Stimulated activated CD4-positive, alpha-beta T cell treated with anti-CD3 and anti-CD28 coated beads, TNF-alpha, amount 100 ng/mL, for 1 hour (primary cell): Measurements from ENCODE around the gene CARD19.

ENCODE experiments used
- DNase-seq, 3 donors: peaks; one replicate each; pipeline ENCODE4 v3.0.0-alpha.2; 2020; ENCODE audit warnings: low read depth in 3 of 3, low spot score in 1 of 3

CARD19 gene

GRCh38 chr9:93117924-93118862, 22.2 kb downstream of the CARD19 start:
- DNase-seq = no peak

- DNase-seq = no peak
These were observed 23.1 kb downstream of the CARD19 start for GRCh38 chr9:93118863-93119702.

DNA sequence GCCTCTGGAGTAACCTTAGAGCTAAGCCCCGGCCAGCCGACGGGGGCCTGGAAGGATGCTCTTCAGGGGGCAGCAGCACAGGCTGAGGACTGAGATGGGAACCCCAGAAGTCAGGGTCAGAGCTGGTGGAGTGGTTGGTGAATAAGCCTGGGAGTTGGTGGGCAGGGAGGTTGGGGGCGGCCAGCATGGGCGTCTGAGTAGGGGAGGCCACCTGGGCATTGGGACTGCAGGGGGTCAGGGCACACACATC, 23.6 kb downstream of the CARD19 start:
- no peak for DNase-seq

- no peak for DNase-seq
These were observed 24.2 kb downstream of the CARD19 start for GRCh38 chr9:93119953-93120845.

DNA sequence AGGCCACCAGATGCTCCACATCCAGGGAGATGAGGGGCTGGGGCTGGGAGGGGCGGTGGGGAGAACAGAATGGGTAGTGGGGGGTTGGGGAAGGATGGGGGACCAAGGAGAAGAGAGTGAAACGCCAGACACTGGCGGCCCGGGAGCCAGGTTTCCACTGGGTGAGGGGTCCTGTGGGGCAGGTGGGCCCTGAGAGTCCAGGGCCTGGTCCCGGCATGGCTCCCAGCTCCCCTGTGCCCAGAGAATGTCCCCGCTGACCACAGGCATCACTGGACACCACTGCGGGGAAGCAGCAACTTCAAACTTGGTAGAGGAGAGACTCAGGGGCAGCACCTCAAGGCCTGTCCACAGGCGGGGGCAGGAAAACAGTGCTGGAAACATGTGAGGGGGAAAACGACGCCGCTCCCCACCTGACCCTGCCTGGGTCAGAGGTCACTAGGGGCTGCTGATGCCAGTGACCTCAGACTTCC, 24.9 kb downstream of the CARD19 start:
- DNase-seq = no peak

- DNase-seq = no peak
These were observed 25.6 kb downstream of the CARD19 start for GRCh38 chr9:93121316-93122241.

DNA sequence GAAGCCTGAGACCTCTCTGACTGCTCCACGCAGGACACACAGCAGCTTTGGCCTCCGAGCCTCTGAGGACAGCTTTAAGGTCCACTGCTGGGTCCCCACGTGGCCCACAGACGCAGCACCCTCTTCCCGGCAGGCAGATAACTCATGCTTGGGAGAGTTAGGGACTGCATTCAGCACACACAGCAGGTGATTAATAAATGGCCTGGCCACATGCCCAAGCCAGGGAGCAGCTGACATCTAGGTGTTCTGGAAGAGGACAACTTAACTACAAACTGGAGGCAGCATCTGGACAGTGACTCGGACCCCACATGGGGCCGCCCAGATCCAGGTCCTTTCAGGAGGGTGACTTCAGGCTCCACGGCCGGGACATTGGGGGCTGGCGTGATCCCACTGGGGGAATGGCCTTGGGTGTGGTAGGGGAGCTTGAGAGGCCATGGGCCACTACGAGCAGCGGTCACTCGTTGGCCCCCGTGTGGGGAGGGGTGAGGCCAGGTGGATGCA, 26.8 kb downstream of the CARD19 start:
- no peak for DNase-seq

GRCh38 chr9:93123561-93124283, 27.7 kb downstream of the CARD19 start:
- no peak for DNase-seq

DNA sequence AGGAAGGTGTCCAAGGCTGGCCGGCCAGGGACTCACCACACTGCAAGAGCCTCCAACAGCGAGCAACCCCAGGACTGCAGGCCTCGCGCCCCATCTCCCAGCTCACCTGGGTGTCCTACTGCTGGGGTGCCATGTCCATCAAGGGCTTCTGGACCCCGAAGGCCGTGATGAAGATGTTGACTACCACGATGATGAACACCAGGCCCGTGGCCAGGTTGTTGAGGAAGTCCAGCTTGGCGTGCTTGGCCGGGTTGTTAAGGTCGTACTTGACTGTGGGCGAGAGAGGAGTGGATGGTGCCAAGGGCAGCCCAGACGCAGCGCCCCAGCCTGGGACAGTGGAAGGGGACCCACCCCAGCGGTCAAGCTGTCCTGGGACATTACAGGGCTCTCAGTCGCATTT, 28.8 kb downstream of the CARD19 start:
- DNase-seq = no peak

- no peak for DNase-seq
These were observed 29.4 kb downstream of the CARD19 start for GRCh38 chr9:93125331-93125894.

DNA sequence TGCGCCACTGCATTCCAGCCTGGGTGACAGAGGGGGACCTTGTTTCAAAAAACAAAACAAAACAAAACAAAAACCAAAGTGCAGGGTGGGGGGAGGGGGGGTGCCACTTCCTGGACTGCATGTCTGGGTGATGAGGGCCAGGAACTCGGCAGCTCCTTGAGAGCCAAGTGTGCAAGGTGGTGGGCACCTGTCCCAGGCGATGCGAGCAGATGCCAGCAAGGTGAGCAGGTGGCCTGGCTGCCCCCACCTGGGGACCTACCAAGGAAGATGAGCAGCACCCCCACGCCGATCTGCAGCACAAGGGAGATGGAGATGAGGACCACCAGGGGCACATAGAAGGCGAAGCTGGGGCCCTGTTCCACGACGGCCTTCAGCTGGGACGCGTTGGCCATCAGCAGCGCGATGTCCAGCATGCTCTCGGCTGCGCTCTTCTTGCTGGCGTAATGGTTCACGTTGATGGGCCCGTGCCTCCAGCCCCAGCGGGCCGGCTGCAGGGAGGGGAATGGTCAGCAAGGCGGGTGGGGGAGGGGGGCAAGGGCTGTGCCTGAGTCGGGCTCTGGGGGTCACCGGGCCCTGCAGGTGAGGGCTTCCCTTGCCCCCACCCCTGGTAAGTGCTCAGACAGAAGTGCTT, 30.2 kb downstream of the CARD19 start:
- no peak for DNase-seq

DNA sequence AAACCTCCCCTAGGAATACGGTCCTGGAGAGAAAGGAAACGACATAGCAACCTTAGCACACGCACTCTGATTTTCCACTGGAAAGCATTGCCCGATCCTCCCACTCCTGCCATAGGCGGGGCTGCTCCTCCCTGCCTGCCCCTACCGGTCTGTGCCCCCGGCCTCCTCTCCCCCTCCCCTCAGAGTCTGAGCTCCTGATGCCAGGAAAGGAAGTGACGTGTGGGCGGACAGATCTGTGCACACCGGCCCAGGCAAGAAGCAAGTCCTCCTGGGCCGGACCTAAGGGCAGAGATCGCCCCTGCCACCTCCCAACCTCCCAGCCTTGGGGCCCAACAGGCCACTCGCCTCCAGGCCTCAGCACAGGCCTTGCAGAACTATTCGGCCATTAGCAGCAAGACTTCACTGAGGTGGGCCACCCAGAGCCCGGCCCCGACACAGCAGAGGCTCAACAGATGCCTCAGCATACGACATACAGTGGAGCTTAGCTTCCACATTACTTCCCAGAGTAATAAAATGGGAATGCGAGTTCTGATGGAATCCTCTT, 30.9 kb downstream of the CARD19 start:
- DNase-seq = no peak

GRCh38 chr9:93127395-93127911, 31.4 kb downstream of the CARD19 start:
- DNase-seq = no peak

DNA sequence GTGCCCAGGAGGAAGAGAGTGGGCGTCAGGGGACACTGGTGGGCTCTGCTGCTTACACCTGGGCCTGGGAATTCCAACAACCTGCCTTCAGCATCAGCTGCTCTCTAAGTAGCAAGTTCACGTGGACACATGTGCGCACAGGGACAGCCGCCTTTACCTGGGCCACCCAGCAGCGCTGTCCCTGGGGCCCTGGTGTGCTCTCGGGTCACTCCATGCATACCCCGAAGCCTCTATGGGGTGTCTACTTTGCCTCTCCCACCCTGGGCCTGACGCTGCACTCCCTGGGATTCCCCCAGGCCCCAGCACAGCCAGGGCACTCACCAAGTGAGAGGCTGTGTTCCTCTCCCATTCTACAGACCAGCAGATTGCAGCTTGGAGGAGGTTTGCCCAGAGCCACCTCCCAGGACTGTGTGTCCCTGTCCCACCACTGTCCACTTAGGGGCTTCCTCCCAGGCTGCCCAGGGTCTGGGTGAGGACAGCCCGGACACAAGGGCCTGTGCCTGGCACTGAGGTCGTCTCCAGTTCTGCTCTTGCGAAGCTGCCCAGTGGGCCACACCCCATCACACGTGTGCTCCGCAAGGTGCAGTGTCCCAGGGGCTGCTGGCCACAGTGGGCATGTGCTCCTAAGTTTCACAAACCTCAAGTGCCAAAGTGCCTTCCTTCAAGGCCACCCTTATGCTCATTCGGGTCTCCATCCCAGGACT, 32.1 kb downstream of the CARD19 start:
- no peak for DNase-seq

DNA sequence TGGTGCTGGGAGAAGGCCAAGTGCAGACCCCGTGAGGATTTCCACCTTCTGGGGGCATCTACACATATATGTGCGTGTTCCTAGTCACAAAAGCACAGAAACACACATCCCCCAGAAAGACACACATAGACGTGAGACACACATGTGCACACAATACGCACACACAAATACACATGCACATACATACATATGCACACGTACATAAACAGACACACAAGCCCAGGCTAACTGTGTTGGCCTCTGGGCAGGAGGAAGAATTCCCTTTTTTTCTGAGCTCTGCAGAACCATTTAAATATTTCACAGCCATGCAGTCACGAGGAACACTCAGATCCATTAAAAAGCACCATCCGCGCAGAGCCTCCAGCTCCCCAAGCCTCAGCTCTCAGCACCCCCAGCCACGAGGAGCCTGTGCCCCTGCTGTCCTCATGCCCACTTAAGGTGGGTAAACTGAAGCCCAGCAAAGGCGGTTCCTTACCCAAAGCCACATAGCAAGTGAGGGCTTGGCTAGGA, 32.8 kb downstream of the CARD19 start:
- DNase-seq = no peak

- DNase-seq = no peak
These were observed 33.3 kb downstream of the CARD19 start for GRCh38 chr9:93129286-93129685.
